Heart right ventricle (tissue), 16 donors: ENCODE measurements around the gene E2F4. TPM values are rescaled to one million over a fixed set of nuclear protein-coding genes. Genes with fewer than 3 reads are reported as not detected.

Experiments
- ATAC-seq, 8 donors: fragments of 200-7000 bp; cut with Tn5 transposase; one replicate each; pipeline ENCODE4 v1.9.1; 2020; ENCODE audit warnings: mild to moderate bottlenecking in 8 of 8, moderate library complexity in 8 of 8, moderate number of reproducible peaks in 1 of 8
- DNase-seq, 2 donors: peaks; one replicate each; pipeline ENCODE4 v3.0.0-alpha.2; 2020
- H3K27ac ChIP-seq, 10 donors: fragments of 200-600 bp; sonication (generic) in 2 of 10; one replicate each; pipeline versions ENCODE4 v1.5.0 to v1.8.0; 2020 to 2022; ENCODE audit warnings: mild to moderate bottlenecking in 3 of 10
- H3K27me3 ChIP-seq, 7 donors: fragments of 200-600 bp; one replicate each; pipeline ENCODE4 v1.8.0; 2021 to 2022; ENCODE audit warnings: mild to moderate bottlenecking in 2 of 7
- H3K36me3 ChIP-seq, 9 donors: fragments of 200-600 bp; sonication (generic) in 1 of 9; one replicate each; pipeline versions ENCODE4 v1.5.0 to v1.8.0; 2020 to 2022; ENCODE audit warnings: mild to moderate bottlenecking in 2 of 9
- H3K4me1 ChIP-seq, 9 donors: fragments of 200-600 bp; sonication (generic) in 1 of 9; one replicate each; pipeline versions ENCODE4 v1.5.0 to v1.8.0; 2020 to 2022; ENCODE audit warnings: mild to moderate bottlenecking in 4 of 9
- H3K4me3 ChIP-seq, 10 donors: fragments of 200-600 bp; sonication (generic) in 2 of 10; one replicate each; pipeline versions ENCODE4 v1.5.0 to v1.8.0; 2020 to 2022; ENCODE audit warnings: mild to moderate bottlenecking in 7 of 10, moderate library complexity in 2 of 10
- H3K9me3 ChIP-seq, 11 donors: fragments of 200-600 bp in 10 of 11; sonication (generic) in 2 of 11; one replicate each; pipeline versions ENCODE4 v1.5.0 to v1.8.0; 2013 to 2022; ENCODE audit warnings: mild to moderate bottlenecking in 2 of 11, control low read depth in 1 of 11, moderate library complexity in 1 of 11
- WGBS, 2 donors: extraction: QIAGEN DNeasy Blood & Tissue Kit; methylation state at CpG; one replicate each; pipeline ENCODE4 v1.1.7; 2013; ENCODE audit warnings: inconsistent platforms in 1 of 2; 5-methylcytosine and 5-hydroxymethylcytosine counted together
- intact Hi-C, 10 donors: fragments of 100-400 bp; cut with DNase I; formaldehyde crosslinking; loops; one replicate each; pipeline versions ENCODE4 v1.11.1 to v1.14.2; 2022
- polyA plus RNA-seq, 2 donors: library from polyadenylated mRNA; stranded (reverse); fragments of 200-250 nt; gene quantifications; one replicate each; pipeline ENCODE4 v1.2.3, GENCODE V29; 2013
- total RNA-seq, 10 donors: library from RNA; stranded (reverse); fragmentation: NEBNext Ultra II Directional in 3 of 10; extraction: Animal tissue kit (Norgen Biotek cat#: 25700) in 3 of 10; gene quantifications; one replicate each; pipeline versions ENCODE4 v1.2.1 to v1.2.4, GENCODE V29; 2021 to 2023
- TF ChIP-seq, protein P1 (sequence below), 9 donors: fragments of 200-600 bp; sonication (generic) in 2 of 9; IDR thresholded peaks; one replicate each; pipeline versions ENCODE4 v1.5.0 to v1.8.0; 2021 to 2022; ENCODE audit warnings: antibody characterized with exemption in 9 of 9, mild to moderate bottlenecking in 5 of 9, moderate library complexity in 1 of 9
- donor health status: Arrhythmogenic right ventricular cardiomyopathy.
- donor health status: ischemic (EF 13 %, LVEDD 7.1; RV severe dilation, severe dysfunction).
- donor health status: healthy with polysubstance abuse.
- donor health status: DM: no; HTN: yes; CAD: no.
- donor health status: DM: no; HTN: no; CAD: no.
- donor health status: ischemic (EF 25% LVEDD 6.9; RV normal size, moderate dysfunction).
- donor health status: ischemic (EF 25% LVEDD 5.7; RV mildly dilated, moderate dysfunction).
- donor health status: healthy.
- donor health status: DM: yes; HTN: yes; CAD: no.
- donor health status: Ischemic cardiomyopathy.
- donor health status: ischemic (EF 35%, LVEDD 5.7; RV mildly dilated, moderate dysfunction).
- donor health status: nonischemic (EF 11% LVEDD 7.7; RV severe dilation, severe dysfunction).
- donor health status: DM: yes; HTN: yes; CAD: no.
- donor health status: PGD.
- donor health status: ischemic (EF 29% LVEDD 5.4; RV normal size, mild dysfunction).
- donor health status: nonischemic (EF 23%, LVEDD 6.1; RV moderate dilation, normal function).

E2F4 gene
- total and polyA plus RNA-seq, 12 donors, result 21.9 to 45.6 (median 29.8) TPM

DNA sequence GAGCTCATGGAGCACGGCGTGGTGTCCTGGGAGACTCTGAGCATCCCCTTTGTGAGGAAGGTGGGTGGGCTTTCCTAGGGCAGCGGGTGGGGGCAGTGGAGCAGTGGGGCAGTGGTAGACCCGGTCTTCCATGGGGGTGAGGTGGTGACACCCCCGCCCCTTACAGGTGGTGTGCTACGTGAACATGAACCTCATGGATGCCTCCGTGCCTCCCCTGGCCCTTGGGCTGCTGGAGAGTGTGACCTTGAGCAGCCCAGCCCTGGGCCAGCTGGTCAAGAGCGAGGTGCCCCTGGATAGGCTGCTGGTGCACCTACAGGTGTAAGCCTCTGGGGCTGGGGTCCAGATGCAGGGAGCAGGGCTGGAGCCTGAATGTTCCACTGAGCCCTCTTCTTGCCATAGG lies 8.5 kb downstream of the E2F4 start:
- H3K36me3 ChIP-seq, result peaks cover 3 to 87% (median 30%) of the 10 kb centered on the region in 9 donors
- TF ChIP-seq, protein P1, sequence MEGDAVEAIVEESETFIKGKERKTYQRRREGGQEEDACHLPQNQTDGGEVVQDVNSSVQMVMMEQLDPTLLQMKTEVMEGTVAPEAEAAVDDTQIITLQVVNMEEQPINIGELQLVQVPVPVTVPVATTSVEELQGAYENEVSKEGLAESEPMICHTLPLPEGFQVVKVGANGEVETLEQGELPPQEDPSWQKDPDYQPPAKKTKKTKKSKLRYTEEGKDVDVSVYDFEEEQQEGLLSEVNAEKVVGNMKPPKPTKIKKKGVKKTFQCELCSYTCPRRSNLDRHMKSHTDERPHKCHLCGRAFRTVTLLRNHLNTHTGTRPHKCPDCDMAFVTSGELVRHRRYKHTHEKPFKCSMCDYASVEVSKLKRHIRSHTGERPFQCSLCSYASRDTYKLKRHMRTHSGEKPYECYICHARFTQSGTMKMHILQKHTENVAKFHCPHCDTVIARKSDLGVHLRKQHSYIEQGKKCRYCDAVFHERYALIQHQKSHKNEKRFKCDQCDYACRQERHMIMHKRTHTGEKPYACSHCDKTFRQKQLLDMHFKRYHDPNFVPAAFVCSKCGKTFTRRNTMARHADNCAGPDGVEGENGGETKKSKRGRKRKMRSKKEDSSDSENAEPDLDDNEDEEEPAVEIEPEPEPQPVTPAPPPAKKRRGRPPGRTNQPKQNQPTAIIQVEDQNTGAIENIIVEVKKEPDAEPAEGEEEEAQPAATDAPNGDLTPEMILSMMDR (IDR thresholded peaks at IDR 0.05), result no peak
- no peaks in the 10 kb centered on the region for H3K27me3 ChIP-seq
- H3K4me1 ChIP-seq, result peaks cover 0 to 28% (median 11%) of the 10 kb centered on the region in 9 donors
- DNase-seq, result no peak
- no peaks in the 10 kb centered on the region for H3K9me3 ChIP-seq
- H3K4me3 ChIP-seq, result no peak overlapping the region
- ATAC-seq, result no peak
- WGBS, 2 donors, result 87 to 94% methylated on average over 8 of the region's 8 CpGs
- H3K27ac ChIP-seq, result no peak overlapping the region
- intact Hi-C loops, result no loop called here

DNA sequence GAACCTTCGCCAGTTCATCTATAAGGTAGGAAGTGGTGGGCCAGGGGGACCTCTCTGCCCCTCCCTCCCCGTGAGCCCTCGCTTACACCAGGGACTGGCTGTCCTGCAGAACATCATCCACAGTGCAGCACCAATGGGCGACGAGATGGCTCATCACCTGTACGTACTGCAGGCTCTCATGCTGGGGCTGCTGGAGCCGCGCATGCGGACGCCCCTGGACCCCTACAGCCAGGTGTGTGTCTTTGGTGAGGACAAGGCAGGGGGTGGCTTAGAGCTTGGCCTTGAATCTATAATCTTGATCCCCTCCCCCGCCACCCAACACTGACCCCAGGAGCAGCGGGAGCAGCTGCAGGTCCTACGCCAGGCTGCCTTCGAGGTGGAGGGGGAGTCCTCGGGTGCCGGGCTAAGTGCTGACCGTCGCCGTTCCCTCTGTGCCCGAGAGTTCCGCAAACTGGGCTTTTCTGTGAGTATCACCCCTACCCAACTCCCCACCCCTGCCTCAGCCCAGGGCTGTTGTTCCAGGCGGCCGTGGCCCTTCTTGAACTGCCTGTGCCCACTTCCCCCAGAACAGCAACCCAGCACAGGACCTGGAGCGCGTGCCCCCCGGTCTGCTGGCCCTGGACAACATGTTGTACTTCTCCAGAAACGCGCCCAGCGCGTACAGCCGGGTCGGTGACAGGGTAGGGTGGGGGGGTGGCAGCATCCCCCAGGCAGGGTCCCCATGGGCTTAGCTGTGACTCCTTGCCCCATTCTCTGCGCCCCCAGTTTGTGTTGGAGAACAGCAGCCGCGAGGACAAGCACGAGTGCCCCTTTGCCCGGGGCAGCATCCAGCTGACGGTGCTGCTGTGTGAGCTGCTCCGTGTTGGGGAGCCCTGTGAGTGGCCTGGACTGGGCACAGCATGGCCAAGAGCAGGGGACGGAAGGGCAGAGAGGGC lies 9.7 kb downstream of the E2F4 start:
- intact Hi-C loops, result no loop called here
- H3K4me1 ChIP-seq, result peaks cover 0 to 24% (median 11%) of the 10 kb centered on the region in 9 donors
- no peak overlapping the region for H3K27ac ChIP-seq
- no peaks in the 10 kb centered on the region for H3K9me3 ChIP-seq
- H3K36me3 ChIP-seq, result peaks cover 0 to 78% (median 18%) of the 10 kb centered on the region in 9 donors
- H3K27me3 ChIP-seq, result no peaks in the 10 kb centered on the region
- ATAC-seq (no peak), DNase-seq (no peak)
- WGBS, 2 donors, result 94% methylated on average over 40 of the region's 40 CpGs
- TF ChIP-seq, protein P1 (IDR thresholded peaks at IDR 0.05), result no peak
- H3K4me3 ChIP-seq, result no peak overlapping the region

DNA sequence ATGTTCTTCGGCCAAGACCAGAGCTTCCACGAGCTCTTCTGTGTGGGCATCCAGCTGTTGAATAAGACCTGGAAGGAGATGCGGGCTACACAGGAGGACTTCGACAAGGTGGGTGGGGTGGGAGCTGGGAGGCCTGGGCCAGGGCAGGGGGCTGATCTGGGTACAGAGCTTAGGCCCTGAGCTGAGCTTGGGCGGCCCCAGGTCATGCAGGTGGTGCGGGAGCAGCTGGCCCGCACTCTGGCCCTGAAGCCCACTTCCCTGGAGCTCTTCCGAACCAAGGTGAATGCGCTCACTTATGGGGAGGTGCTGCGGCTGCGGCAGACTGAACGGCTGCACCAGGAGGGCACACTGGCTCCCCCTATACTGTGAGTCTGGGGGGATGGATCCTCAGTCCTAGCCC lies 10.5 kb downstream of the E2F4 start:
- Histone ChIP-seq H3K27ac (no peak overlapping the region), H3K4me1 (peaks cover 0 to 23% (median 11%) of the 10 kb centered on the region in 9 donors), H3K9me3 (no peaks in the 10 kb centered on the region), H3K27me3 (no peaks in the 10 kb centered on the region), H3K36me3 (peaks cover 0 to 77% (median 11%) of the 10 kb centered on the region in 9 donors), H3K4me3 (no peak overlapping the region)
- ATAC-seq, result no peak
- no peak for DNase-seq
- TF ChIP-seq, protein P1 (IDR thresholded peaks at IDR 0.05), result no peak
- 95 to 96% methylated on average over 12 of the region's 12 CpGs for WGBS, 2 donors
- intact Hi-C loops, result no loop called here

DNA sequence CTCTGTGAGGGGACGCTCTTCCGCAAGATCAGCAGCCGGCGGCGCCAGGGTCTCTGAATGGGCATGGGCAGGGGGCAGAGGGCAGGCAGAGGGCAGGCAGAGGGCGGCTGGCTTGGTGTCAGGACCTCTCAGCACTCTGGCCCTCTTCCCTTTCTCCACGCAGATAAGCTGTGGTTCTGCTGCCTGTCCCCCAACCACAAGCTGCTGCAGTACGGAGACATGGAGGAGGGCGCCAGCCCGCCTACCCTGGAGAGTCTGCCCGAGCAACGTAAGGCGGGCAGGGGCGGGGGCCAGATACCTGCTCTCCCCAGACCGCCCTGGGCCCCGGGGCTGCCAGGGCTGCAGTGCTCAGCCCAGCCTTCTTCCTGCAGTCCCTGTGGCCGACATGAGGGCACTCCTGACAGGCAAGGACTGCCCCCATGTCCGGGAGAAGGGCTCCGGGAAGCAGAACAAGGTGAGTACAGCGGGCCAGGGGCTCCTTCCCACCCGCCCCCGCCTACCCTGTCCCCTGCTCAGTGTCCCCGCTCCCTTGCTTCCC lies 11.1 kb downstream of the E2F4 start:
- H3K4me3 ChIP-seq, result no peak overlapping the region
- no peak overlapping the region for H3K27ac ChIP-seq
- 87 to 93% methylated on average over 23 of the region's 23 CpGs for WGBS, 2 donors
- DNase-seq (no peak), ATAC-seq (no peak)
- peaks cover 0 to 17% (median 11%) of the 10 kb centered on the region in 9 donors for H3K4me1 ChIP-seq
- H3K9me3 ChIP-seq, result no peaks in the 10 kb centered on the region
- H3K36me3 ChIP-seq, result peaks cover 0 to 77% (median 5%) of the 10 kb centered on the region in 9 donors
- TF ChIP-seq, protein P1 (IDR thresholded peaks at IDR 0.05), result no peak
- H3K27me3 ChIP-seq, result no peaks in the 10 kb centered on the region
- intact Hi-C loops, result no loop called here
